Measurements from ENCODE around the gene NDOR1.
A peak's percentile ranks its signal among the peaks of the same experiment; 100 is the strongest.

Gene NDOR1

GRCh38 chr9:137199411-137200121, 5.9 kb upstream of the NDOR1 start:
- no peak for DNase-seq (ENCODE audit: low read depth)

- peak; percentile 97 for DNase-seq (ENCODE audit: low read depth)
Observed at GRCh38 chr9:137200311-137201204, 4.9 kb upstream of the NDOR1 start, which contains the start of gene TPRN. Gene TPRN (minus strand): TSS chr9:137200741. CDS start chr9:137200711, 30 bp downstream.

GRCh38 chr9:137201205-137201868, 4.2 kb upstream of the NDOR1 start:
- DNase-seq (ENCODE audit: low read depth), result no peak

GRCh38 chr9:137202966-137203365, 2.5 kb upstream of the NDOR1 start:
- DNase-seq (ENCODE audit: low read depth), result no peak

GRCh38 chr9:137204731-137205125, 772 bp upstream of the NDOR1 start:
- no peak for DNase-seq (ENCODE audit: low read depth)

GRCh38 chr9:137206602-137207001, 1.1 kb downstream of the NDOR1 start:
- DNase-seq (ENCODE audit: low read depth), result no peak

GRCh38 chr9:137211532-137211931, 6.0 kb downstream of the NDOR1 start:
- no peak for DNase-seq (ENCODE audit: low read depth)

GRCh38 chr9:137212520-137212919, 7.0 kb downstream of the NDOR1 start:
- DNase-seq (ENCODE audit: low read depth), result no peak

- DNase-seq (ENCODE audit: low read depth), result no peak
Observed at GRCh38 chr9:137213160-137214060, 7.9 kb downstream of the NDOR1 start.

GRCh38 chr9:137214620-137215019, 9.1 kb downstream of the NDOR1 start:
- no peak for DNase-seq (ENCODE audit: low read depth)

- no peak for DNase-seq (ENCODE audit: low read depth)
Observed at GRCh38 chr9:137215196-137215986, 9.9 kb downstream of the NDOR1 start.

GRCh38 chr9:137216188-137216965, 10.9 kb downstream of the NDOR1 start:
- DNase-seq (ENCODE audit: low read depth), result no peak

GRCh38 chr9:137217276-137218211, 12.0 kb downstream of the NDOR1 start:
- no peak for DNase-seq (ENCODE audit: low read depth)

GRCh38 chr9:137218212-137218753, 12.8 kb downstream of the NDOR1 start:
- no peak for DNase-seq (ENCODE audit: low read depth)

- DNase-seq (ENCODE audit: low read depth), result no peak
Observed at GRCh38 chr9:137218754-137219271, 13.3 kb downstream of the NDOR1 start.

- DNase-seq (ENCODE audit: low read depth), result no peak
Observed at GRCh38 chr9:137219757-137220316, 14.3 kb downstream of the NDOR1 start.

- no peak for DNase-seq (ENCODE audit: low read depth)
Observed at GRCh38 chr9:137220317-137221094, 15.0 kb downstream of the NDOR1 start.

Measured in activated T-cell treated with anti-CD3 and anti-CD28 coated beads for 48 hours (primary cell).